COLO829 (cell line): Measurements from ENCODE around the gene RASGEF1C.
"Not testable (repeated sequence)": the region's sequence is repeated elsewhere in the genome, so short reads cannot be mapped to it uniquely, and the experiment has no call there.

Source experiments
- DNase-seq: peaks from one replicate; pipeline ENCODE4 v3.0.0; 2012; ENCODE audit warnings: low spot score

Gene RASGEF1C

DNA sequence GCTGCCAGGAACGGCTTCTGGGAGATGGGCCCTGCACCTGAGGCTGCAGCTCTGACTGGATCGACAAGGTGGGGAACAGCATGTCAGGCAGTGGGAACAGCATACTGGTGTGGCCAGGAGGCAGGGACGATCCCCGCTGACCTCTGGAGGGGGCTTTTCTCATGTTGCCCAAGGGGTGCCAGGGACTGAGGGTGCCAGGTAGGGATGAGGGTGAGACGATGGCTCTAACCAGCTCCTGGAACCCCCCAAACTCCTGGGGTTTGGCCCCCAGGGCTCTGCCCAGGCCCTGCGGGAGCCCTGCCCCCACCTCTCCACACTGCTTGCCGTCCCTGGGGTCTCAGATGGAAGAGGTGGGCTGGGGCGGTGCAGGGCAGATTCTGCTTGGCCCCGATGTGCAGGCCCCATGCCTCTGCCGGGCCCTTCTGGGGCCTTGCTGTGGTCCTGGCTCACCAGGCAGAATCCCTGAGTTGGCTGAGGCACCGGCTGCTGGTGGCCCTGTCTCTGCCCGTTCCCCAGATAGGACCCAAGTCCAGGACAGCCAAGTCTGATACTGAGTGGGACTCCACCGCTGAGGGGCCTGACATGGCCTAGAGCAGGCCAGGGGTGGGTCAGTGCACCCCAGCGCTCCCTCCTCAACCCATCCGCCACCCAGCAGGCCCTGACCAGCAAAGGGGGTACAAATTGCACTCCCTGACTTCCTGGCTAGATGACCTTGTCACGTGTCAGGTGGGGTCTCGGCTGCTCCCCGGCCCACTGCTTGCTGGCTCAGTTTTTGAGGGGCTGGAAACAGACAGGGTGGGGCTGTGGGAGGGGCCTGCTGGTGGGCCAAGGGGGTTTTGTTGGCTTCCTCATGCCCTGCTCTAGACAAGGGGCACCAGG, 109.0 kb downstream of the RASGEF1C start:
- DNase-seq: no peak

DNA sequence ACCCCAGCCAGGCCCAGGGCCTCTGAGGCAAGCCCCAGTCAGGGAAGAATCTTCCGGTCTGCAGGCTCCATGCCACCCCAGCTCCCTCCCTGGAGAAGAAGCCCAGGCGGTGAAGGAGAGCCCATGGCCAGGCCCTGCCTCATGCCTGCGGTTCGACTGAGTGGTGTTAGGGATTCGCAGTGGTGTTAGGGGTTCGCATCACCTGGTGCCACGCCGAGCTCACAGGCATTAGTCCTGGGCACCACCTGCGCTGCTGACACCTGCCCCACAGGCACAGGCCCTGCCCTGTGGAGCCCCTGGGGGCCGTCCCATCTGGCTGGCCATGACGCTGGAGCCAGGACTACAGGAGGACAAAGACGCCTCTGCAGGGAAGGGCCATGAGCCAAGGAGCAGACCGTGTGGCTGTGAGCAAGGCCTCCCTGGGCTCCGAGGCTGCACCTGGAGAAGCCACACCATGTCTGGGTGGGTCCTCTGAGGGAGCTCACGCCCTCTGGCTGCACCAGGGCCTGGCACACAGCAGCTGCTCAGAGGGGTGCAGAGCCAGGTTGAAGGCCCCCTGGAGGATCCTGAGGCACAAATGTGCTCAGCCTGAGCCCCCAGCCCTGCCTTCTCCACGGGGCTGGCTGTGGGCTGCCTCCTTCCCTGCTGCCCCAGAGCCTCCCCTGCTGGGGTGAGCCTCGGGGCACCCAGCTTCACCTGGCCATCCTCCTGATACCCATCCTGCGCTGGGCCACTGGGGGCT, 109.8 kb downstream of the RASGEF1C start:
- no peak for DNase-seq

DNA sequence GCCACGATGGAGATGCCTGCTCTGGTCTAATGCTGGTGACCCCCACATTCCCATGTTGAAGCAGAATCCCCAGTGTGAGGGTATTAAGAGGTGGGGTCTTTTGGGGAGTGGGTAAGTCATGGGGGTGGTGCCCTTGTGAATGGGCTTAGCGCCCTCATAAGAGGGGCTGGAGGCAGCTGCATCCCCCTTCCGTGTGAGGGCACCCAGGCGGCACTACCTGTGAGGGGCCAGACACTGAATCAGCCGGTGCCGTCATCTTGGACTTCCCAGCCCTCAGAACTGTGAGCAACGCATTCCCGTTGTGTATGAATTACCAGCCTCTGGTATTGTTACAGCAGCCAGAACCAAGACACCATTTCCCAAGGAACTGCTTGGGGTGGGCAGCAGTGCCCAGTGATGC, 110.5 kb downstream of the RASGEF1C start:
- DNase-seq: no peak

DNA sequence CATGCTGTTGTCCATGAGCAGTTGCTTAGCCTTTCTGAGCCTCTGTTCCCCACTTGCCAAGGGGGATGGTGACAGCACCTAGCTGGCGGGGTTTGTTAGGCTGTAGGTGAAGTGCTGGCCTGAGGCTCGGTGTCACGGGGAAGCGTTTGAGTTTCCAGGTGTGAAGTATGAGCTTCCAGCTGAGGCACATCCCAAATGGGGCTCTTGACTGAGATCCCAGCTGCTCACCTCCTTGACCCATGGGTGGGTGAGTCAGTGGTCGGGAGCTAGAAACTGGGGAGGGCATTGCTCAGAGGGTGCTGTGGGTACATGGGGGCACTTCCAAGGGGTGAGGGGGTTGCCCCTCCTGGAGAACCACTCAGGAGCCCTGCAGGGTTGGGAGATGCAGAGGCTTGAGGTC, 111.1 kb downstream of the RASGEF1C start:
- DNase-seq: no peak

DNA sequence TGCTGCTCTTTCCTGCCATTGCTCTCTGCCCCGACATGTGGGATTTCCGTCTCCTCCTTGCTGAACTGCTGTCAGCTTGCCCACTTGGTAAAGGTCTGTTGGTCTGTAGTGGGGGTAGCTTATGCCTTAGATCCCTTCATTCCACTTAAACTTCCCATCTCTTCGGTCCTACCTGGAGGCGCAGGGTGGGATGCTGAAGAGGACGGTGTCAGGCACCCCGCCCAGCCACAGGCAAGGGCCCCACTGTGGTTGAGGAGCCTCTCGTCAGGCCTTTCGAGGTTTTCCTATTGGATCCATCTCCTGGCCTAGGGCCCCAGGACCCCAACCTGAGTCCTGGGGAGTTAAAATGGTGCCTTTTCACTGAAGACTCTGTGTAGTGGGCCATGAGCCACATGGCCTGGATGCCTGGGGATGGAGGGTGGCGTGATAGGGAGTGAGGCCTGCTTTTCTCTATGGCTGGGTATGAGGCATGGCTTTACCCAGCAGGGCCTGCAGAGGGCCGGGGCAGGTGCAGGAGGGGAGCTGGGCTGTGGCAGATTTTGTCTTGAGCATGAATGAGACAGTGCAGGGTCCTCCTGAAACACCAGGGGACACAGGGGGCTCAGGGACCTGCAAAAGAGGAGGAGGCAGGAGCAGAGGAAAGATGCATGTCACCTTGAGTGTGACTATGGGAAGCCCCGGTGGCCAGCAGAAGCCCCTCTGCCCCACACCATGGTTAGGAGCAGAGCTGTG, 111.7 kb downstream of the RASGEF1C start:
- DNase-seq: no peak

DNA sequence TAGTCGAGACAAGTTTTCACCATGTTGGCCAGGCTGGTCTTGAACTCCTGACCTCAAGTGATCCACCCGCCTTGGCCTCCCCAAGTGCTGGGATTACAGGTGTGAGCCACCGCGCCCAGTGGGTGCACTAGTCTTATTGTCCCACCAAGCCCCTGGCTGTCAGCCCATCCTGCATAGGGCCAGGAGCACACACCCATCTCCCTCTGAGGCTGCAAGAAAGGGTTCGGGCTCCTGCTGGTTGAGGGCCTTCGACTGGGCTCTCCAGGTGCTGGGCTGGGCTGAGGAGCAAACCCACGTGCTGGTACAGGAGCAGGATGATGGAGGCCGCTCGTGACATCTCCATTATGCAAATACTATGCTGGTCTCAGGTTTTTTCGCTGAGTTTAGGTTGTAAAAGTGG, 112.4 kb downstream of the RASGEF1C start:
- no peak for DNase-seq

DNA sequence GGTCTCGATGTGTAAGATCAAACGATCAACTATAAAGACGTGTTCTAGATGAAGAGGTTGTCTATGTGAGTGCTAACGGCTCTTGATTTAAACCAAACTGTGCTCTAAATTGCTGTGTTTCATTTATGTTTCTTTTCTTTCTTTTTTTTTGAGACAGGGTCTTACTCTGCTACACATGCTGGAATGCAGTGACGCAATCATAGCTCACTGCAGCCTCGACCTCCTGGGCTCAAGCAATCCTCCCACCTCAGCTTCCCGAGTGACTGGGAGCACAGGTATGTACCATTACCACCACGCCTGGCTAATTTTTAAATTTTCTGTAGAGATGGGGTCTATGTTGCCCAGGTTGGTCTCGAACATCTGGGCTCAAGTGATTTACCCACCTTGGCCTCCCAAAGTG, 113.5 kb downstream of the RASGEF1C start:
- no peak for DNase-seq

DNA sequence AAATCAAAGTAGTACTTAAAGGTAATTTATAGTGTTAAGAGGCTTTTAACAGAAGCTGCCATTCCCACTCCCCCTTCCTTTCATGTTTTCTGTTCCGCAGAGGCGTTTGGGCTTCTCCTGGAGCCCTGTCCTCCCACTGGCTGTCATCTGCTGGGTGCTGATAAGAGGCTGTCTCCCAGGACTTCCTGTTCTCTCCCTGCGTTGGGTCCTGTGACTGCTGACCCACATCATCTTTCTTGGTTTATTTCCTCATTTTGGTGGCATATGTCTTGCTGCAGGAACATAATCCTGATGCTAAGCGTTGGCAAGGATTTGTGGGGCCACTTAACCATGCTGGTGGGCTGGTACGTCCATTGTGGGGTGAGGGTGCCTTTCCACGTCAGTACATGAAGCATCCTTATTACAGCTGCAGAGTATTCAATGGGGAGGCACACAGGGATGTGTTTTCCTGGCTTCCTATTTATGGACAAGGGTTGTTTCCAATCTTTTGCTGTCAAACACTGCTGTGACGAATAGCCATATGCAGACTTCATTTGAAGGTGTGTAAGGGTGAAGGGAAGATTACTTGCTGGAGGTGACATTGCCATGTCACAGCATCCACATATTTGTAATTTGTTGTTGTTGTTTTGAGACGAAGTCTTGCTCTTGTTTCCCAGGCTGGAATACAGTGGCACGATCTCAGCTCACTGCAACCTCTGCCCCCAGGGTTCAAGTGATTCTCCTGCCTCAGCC, 115.2 kb downstream of the RASGEF1C start:
- DNase-seq: no peak

DNA sequence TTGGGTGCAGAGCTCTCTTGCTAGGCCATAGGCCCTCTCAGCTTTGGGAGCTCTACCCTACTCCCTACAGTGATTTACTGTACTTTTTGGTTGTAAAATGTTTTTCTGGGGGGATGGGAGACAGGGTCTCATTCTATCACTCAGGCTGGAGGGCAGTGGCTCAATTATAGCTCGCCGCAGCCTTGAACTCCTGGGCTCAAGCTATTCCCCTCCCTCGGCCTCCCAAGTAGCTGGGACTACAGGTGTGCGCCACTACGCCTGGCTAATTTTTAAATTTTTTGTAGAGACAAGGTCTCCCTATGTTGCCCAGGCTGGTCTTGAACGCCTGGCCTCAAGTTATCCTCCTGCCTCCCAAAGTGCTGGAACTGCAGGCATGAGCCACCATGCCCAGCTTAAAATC, 115.8 kb downstream of the RASGEF1C start:
- no peak for DNase-seq

DNA sequence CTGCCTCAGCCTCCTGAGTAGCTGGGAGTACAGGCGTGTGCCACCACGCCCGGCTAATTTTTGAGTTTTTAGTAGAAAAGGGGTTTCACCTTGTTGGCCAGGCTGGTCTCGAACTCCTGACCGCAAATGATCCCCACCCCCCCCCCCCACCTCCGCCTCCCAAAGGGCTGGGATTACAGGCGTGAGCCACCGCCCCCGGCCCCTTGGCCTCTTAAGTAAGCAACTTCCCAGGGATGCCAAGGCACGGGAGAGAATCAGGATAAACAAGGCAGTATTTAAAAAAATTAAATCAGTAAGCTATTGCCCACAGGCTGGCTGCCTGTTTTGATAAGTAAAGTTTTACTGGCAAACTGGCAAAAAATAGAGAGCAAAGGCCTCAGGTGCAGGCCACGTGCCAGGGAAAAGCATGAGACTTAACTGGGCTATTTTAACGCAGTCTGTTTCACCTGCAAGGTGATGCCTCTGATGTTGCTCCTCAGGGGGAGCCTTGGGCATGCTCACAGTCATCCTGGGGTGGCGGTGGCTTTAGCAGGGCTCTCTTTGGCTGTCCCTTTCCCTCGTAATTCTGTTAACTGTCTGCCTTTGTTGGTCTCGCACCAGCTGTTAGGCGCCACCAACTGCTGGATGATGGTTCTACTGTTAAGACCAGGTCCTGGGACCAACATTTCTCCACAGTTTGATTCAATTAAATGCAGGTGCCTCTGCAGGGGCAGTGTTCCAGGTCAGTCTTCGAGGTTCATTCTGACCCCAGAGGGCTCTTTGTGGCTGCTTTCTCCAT, 118.1 kb downstream of the RASGEF1C start:
- DNase-seq: no peak

DNA sequence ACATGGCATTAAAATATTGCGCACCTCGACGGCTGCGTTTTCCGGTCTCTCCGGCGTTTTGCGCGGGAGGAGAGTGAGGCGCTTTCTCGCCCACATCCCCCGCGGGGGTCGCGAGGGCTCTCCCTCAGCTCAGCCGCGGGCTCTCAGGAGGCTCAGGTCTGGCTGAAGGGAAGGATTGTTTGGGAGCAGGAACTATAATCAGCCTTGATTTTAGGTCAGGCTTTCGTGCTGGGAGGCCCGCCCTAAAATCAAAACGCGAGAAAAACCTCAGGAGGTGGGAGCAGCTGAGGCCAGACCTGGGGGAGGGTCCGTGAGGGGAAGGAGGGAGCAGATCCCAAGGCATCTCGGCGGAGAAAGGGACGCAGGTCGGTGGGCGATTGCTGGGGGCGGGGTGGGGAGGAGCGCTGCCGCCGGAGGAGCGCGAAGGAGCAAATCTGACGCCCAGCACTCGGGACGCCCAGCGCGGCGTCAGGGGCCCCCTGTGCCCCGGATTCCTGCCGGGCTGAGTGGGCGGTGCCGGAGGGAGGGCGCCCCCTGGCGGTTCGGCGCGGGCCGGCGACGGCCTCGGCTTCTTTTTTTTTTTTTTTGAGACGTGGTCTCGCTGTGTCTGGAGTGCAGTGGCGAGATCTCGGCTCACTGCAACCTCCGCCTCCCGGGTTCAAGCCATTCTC, 118.8 kb downstream of the RASGEF1C start:
- DNase-seq: no peak

DNA sequence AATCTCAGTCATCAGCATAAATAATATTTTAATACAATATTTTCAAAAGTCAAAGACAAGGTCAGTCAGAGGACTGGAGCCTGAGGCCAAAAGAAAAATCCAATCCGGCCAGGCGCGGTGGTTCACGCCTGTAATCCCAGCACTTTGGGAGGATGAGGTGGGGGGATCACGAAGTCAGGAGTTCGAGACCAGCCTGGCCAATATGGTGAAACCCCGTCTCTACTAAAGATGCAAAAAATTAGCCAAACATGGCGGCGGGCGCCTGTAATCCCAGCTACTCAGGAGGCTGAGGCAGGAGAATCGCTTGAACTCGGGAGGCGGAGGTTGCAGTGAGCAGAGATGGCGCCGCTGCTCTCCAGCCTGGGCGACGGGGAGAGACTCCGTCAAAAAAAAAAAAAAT, 119.4 kb downstream of the RASGEF1C start:
- DNase-seq: not testable (repeated sequence)

DNA sequence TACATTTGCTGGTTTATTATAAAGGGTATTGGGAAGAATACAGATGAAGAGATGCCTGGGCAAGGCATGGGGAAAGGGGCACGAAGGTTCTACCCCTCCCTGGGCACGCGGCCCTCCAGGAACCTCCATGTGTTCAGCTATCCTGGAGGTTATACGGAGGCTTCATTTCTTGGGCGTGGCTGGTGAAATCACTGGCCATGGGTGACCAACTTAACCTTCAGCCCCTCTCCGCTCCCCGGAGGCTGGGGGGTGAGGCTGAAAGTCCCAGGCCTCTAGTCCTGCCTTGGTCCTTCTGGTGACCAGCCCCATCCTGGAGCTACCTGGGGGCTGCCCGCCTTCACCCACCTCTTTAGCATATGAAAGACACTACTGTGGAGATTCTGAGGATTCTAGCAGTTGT, 120.5 kb downstream of the RASGEF1C start:
- no peak for DNase-seq

DNA sequence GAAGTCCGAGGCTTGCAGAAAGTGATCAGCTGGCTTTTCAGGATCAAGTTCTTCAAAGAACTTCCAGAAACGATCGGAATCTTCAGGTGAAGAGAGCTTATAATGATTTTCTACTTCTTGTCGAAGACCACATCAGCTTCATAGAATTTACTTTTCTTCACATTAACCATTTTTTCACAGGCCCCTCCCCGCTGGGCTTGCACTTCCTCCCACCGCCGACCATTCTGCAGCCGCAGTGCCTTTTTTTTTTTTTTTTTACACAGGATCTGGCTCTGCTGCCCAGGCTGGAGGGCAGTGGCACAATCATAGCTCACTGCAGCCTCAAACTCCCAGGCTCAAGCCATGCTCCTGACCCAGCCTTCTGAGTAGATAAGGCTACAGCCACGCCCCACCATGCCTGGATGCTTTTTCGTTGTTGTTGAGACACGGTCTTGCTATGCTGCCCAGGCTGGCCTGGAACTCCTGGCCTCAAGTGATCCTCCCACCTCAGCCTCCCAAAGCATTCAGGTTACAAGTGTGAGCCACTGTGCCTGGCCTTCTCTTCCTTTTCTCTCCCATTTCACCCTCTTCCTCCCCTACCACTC, 122.1 kb downstream of the RASGEF1C start:
- DNase-seq: no peak

DNA sequence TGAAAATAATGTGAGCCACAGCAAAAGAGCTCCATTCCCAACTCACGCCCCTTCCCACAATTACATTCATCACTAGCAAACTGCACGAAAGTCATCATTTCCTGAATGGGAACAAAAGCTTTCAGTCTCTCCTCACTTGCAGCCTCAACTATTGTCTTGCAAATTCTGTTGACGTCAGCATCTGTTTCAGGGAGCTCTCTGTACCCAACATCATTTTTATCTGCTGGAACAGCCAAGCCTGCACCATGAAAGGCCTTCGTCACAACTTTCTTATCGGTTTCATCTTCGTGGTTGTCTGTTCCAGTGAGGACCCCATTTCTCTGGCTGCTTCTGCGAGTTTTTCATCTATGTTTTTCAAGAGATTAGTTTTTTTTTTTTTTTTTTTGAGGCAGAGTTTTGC, 123.2 kb downstream of the RASGEF1C start:
- DNase-seq: no peak

DNA sequence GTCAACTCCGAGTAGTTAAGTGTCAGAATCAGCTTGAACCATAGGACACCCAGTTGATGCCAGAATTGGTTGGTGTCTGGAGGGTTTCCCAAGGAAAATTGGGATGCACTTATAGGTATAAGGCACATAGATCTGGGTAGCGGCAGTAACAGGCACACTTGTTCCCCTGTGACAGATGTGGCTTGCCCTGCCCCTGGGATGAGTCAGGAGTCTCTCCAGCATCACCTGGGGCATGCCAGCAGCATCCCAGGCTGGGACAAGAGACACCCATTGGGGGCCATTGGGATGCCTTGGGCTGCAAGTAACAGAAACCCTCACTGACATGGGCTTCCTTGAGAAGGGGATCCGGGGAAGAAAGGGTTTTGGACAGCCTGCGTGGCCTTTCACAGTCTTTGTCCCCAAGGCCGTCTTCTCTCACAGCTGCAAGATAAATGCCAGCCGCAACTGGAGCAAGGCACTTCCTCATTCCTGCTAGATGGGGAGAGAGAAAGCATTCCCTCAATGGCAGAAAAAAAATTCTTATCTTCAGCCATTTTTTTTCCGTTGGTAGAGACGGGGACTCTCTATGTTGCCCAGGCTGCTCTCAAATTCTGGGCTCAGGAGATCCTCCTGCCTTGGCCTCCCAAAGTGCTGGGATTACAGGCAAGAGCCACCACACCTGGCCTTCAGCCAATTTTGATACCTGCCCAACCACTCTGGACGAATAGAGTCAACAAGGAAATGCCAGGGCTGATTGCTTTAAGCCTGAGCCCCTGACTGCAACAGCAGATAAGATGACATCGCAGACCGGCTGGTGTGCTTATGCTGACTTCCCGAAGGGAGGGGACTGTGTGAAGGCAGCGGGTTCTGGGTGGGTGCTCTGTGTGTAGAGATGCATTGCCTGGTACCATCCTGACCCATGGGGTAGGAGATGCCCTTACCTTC, 124.1 kb downstream of the RASGEF1C start:
- no peak for DNase-seq

DNA sequence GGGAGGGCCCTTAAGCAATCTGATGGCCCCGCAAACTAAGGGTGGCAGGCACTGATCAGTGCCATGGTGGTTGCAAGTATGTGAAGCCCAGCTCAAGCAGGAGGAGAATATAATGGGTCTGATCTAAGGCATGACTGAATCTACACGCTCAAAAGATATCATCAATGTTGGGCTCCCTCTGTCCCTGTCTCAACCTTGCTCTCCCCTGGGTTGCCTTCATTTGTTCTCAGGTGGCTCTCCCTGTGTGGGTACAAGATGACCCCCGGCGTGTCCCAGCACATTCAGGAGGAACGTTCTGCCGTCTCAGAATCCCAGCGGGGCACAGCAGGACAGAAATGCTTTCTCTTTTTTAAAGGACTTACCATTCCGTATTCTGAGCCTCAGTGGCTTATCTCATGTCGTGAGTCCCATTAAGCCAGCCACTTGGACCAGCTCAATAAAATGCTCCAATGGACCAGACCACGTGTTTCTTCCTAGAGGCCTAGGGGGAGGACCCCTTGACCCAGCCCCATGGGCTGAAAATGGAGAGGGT, 125.4 kb downstream of the RASGEF1C start:
- DNase-seq: no peak

DNA sequence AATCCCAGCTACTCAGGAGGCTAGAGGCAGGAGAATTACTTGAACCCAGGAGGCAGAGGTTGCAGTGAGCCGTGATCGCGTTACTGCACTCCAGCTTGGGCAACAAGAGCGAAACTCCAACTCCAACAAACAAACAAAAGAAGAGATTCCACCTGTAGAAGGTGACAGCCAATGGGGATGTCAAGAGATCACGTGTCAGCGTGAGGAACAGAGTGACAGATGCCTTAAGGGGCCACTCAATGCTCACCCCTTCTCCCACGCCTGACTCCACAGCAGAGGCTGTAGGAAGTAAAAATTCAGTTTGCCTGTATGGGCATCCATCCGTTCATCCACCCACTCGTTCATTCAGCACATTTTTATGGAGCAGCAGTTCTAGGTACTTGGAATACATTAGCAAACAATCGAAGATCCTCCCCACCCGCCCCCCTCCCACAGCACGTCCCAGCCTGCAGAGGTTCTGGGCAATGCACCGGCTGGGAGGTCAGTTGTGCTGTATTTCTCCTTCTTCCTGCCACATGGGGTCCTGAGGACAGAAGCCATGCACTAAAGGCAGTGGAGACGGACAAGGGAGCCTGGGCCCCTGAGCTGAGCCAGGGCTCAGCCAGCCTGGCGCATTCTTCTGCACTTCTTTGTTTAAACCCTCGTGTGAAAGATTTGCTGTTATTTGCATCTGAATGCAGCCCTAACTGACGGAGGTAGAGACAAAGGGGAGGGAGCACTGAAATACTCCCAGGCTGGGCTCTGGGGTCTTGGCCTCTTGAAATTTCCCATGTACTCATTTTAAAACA, 126.2 kb downstream of the RASGEF1C start:
- DNase-seq: no peak
